ENCODE data around the gene STX18. TPM values are rescaled to one million over a fixed set of nuclear protein-coding genes. Genes with fewer than 3 reads are reported as not detected.

The STX18 gene
- total RNA-seq, 1 experiment from 2014 or later = 20.9 TPM

DNA sequence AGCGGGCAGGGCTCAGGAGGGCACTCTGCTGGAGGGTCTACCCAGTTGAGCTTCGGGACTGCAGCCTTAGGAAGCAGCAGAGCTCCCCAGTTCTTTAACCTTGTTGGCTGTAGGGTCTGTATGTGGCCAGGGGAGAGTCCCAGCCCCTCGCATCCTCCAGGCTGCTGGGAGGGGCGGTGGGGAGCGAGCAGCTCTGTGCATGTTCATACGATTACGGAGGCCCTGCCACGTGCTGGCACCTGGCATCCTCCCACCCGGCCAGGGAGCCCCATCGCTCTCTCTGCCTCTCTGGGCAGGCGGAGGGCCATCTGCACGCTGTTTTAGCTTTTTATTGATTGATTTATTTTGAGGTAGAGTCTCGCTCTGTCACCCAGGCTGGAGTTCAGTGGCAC is 133.7 kb downstream of the STX18 start:
- Mint-ChIP-seq H3K36me3 (ENCODE audit: insufficient read depth in 1 of 3, low read depth in 3 of 3) (no peaks in the 10 kb centered on the region; a peak in 2 of 7 replicates), H3K27me3 (ENCODE audit: low read depth) (peaks cover 4% of the 10 kb centered on the region; the same call in 1 of the 2 replicates), H3K27ac (no peak overlapping the region), H3K9me3 (no peaks in the 10 kb centered on the region), H3K4me3 (no peak overlapping the region), H3K4me1 (peaks cover 6 to 12% of the 10 kb centered on the region in 2 experiments)
- TF ChIP-seq, protein P1, sequence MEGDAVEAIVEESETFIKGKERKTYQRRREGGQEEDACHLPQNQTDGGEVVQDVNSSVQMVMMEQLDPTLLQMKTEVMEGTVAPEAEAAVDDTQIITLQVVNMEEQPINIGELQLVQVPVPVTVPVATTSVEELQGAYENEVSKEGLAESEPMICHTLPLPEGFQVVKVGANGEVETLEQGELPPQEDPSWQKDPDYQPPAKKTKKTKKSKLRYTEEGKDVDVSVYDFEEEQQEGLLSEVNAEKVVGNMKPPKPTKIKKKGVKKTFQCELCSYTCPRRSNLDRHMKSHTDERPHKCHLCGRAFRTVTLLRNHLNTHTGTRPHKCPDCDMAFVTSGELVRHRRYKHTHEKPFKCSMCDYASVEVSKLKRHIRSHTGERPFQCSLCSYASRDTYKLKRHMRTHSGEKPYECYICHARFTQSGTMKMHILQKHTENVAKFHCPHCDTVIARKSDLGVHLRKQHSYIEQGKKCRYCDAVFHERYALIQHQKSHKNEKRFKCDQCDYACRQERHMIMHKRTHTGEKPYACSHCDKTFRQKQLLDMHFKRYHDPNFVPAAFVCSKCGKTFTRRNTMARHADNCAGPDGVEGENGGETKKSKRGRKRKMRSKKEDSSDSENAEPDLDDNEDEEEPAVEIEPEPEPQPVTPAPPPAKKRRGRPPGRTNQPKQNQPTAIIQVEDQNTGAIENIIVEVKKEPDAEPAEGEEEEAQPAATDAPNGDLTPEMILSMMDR (conservative IDR thresholded peaks at IDR 0.05) = no peak
- H2AFZ ChIP-seq (ENCODE audit: low read length) = no peak overlapping the region
- no CpG with 5 or more reads among the region's 13 CpGs for WGBS (ENCODE audit: extremely low coverage, insufficient read length, low lambda C conversion rate)
- H3K23ac ChIP-seq (ENCODE audit: insufficient read length, low read depth, low read length) = no peak overlapping the region
- no peak overlapping the region for H3K56ac ChIP-seq (ENCODE audit: insufficient read length, low read depth, low read length)
- DNase-seq = no peak
- H3K9me3 ChIP-seq (ENCODE audit: control insufficient read depth, low read depth, low read length) = no peaks in the 10 kb centered on the region
- H3K79me2 ChIP-seq (ENCODE audit: insufficient read depth, low read length) = no peaks in the 10 kb centered on the region
- no peak overlapping the region for H3T11ph ChIP-seq (ENCODE audit: low read length)
- no peak overlapping the region for H3K18ac ChIP-seq (ENCODE audit: insufficient read length, low read depth, low read length)
- H3K4me1 ChIP-seq (ENCODE audit: insufficient read depth, low read length) = no peaks in the 10 kb centered on the region
- no peak overlapping the region for H4K8ac ChIP-seq (replicated peaks; ENCODE audit: insufficient read length, low read depth, low read length)
- H2BK15ac ChIP-seq (ENCODE audit: low read depth, low read length) = no peak overlapping the region
- no peak overlapping the region for H2AK5ac ChIP-seq (ENCODE audit: insufficient read length, low read length)
- no peak overlapping the region for H3K4me2 ChIP-seq (ENCODE audit: insufficient read depth, insufficient read length, low read length)
- H3K4ac ChIP-seq (ENCODE audit: low read depth, low read length) = no peak overlapping the region
- H2BK5ac ChIP-seq (ENCODE audit: insufficient read length, low read length) = no peak overlapping the region
- H3K79me1 ChIP-seq (ENCODE audit: insufficient read depth, low read depth, low read length, poor library complexity, severe bottlenecking) = no peaks in the 10 kb centered on the region
- H4K20me1 ChIP-seq (ENCODE audit: control insufficient read depth, insufficient read depth, insufficient read length) = no peaks in the 10 kb centered on the region
- H3K27me3 ChIP-seq (ENCODE audit: insufficient read depth, low read length) = no peaks in the 10 kb centered on the region
- H4K91ac ChIP-seq (ENCODE audit: insufficient read length, low read depth, low read length) = no peak overlapping the region
- H3K9ac ChIP-seq (ENCODE audit: extremely low read depth, insufficient read length, low read length) = no peak overlapping the region
- no peak overlapping the region for H2BK20ac ChIP-seq (ENCODE audit: low read depth, low read length, poor library complexity, severe bottlenecking)
- H3K23me2 ChIP-seq (ENCODE audit: insufficient read length, low read depth, low read length, poor library complexity, severe bottlenecking) = no peaks in the 10 kb centered on the region
- no peak overlapping the region; the same call in 1 of the 2 replicates for H3K14ac ChIP-seq (ENCODE audit: insufficient read depth, low read length)
- H4K5ac ChIP-seq (ENCODE audit: insufficient read length, low read depth, low read length) = no peak overlapping the region
- no peak overlapping the region for H3K27ac ChIP-seq (ENCODE audit: insufficient read length, low read depth, low read length)
- H2BK12ac ChIP-seq (ENCODE audit: insufficient read length, low read depth, low read length) = no peak overlapping the region
- H2BK120ac ChIP-seq (ENCODE audit: low read depth, low read length, poor library complexity, severe bottlenecking) = no peak overlapping the region
